HT1080 (cell line): ENCODE measurements around the gene C22orf31. TPM values are rescaled to one million over a fixed set of nuclear protein-coding genes. Genes with fewer than 3 reads are reported as not detected.
A peak's percentile ranks its signal among the peaks of the same experiment; 100 is the strongest.

Experiments
- DNase-seq: peaks from one replicate; pipeline ENCODE4 v3.0.0-alpha.2; 2015; ENCODE audit warnings: low read depth
- total RNA-seq: library from RNA; depleted of rRNA; stranded (reverse); fragments of >200 nt; shearing (Covaris generic); gene quantifications from 2 replicates; pipeline ENCODE4 v1.2.3, GENCODE V29; 2014; rRNA removed

The C22orf31 gene
- total RNA-seq, 1 experiment from 2014 or later: not detected

DNA sequence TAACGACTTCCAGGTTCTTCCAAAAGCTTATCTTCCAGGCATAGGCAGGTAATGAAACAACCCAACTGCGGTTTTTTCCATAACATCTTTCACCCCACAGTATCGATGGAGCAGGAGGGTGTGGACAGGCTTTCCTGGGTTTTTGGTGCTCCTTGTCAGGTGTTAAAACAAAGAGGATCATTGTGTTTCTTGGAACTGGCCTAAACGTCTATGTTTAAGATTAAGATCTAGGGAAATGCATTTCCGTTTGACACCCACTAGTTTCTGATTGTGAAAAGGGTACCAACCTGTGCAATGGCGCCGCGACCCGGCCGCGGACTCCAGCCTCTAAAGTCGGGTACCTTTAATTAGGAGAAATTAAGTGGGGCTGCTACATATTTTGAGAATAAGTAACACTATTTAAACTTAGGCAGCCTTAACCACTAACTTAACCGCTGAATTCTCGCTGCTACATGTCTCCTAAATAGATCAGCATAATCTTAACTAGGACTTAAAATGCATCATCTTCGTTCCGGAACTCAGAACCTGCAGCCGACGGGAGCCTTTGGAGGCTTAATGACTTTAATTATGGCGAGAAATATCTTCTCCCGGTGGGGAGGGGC, 31.5 kb downstream of the C22orf31 start:
- DNase-seq: peak; percentile 40

GRCh38 chr22:29029202-29030000, 32.2 kb downstream of the C22orf31 start:
- DNase-seq: no peak

- no peak for DNase-seq
These were observed 33.2 kb downstream of the C22orf31 start for GRCh38 chr22:29028468-29028867.

DNA sequence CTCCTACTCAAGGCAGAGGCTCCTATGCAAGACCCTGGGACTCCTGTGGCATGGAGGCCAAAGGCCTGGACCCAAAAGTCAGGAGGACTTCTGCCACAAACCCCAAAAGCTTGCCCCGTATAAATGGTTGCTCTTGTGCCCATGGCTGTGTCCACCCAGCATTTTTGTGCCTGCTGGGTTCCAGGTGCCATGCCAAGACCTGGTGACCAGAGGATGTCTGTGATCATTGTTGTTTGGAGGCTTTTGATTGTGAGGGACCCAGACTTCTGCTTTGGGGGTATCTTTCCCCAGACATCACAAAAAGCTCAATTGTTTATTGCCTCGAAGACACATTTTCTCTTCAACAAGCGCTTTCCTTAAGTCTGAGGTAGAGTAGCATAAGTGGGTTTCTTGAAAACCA, 35.1 kb downstream of the C22orf31 start:
- no peak for DNase-seq

DNA sequence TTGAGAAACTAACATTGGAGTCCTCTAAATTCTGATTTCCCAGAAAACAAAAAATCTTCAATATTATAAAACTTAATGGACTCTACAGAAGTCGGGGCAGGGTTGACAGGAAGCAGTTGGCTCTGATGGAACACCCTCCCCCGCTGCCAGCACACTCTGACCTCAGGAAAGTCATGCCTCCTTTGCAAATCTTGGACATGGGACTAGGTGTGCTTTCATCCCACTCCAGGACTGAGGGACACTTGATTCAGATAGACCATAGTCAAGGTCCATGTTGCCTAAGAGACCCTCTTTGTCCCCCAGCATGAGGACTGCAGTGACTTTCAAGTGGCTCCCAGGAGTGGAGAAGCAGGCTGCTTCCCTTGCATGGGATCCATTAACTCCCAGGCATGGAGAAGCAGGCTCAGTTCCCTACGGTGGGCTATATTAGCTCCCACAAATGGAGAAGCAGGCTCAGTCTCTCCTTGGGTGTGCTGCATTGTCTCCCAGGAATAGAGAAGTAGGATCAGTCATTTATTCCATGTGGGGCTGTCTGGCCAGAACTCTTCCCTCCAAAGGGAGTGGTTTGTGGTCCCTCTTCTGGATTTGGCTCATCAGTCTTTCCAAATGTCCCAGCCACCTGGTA, 38.3 kb downstream of the C22orf31 start:
- no peak for DNase-seq

- DNase-seq: no peak
These were observed 39.4 kb downstream of the C22orf31 start for GRCh38 chr22:29022101-29022817.

- DNase-seq: no peak
These were observed 43.1 kb downstream of the C22orf31 start for GRCh38 chr22:29018293-29019189.

DNA sequence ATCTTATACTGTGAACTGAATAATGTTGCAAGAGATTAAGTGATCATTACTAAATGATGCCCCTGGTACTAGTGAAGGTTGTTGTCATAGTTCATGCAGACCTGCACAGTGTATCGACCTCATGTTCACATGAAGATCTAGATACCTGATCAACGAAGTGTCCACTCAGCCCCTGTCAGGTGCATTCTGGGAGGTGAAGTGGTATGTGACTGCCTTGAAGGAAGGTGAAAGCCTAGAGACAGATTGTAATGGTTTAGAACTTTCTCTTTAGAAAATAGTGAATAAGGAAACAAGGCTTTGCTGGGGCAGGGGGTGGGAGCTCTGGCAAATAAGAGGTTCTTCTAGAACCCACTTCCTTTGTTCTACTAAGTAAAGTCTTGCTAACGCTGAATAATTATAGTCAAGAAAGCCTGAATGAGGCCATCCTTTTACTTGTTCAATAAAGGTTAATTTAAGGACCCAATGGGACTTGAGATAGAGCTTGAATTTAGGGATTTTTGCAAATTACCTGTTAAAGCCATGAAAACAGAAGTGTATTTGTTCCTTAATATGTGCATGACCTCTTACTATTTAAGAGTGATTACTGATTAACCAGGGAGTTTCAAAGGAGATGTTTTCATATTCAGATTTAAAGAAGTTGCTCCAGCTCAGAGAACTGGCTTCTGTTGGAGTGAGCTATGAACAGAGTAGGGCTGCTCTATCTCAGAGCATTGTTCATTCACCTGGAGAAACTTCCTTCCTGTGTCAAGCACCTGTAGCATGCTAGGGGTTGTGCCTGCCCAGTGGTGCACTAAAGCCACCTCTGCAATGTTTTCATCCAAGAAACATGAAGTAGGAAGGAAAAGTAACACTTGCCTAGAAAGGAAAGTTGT, 45.3 kb downstream of the C22orf31 start:
- DNase-seq: no peak

GRCh38 chr22:29014773-29015172, 46.9 kb downstream of the C22orf31 start:
- no peak for DNase-seq

GRCh38 chr22:29014293-29014692, 47.3 kb downstream of the C22orf31 start:
- DNase-seq: no peak

DNA sequence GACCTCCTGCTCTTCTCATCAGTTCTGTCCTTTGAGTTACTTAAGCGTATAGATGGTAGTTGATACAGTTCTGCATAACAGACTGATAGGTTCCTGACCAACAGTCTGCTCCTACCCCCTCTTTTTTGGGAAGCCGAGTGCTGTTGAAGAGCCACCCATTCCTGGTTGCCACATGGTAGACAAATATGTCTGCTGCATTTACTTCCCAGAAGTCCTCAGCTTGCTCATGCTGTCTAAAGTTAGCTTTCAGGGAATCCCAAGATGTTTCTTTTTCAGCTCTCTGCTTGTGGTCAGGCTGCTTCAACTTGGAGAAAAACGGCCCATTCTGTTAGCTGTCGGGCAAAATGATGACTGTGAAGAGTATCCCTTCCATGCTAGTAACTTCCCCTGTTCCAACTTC, 48.7 kb downstream of the C22orf31 start:
- no peak for DNase-seq

DNA sequence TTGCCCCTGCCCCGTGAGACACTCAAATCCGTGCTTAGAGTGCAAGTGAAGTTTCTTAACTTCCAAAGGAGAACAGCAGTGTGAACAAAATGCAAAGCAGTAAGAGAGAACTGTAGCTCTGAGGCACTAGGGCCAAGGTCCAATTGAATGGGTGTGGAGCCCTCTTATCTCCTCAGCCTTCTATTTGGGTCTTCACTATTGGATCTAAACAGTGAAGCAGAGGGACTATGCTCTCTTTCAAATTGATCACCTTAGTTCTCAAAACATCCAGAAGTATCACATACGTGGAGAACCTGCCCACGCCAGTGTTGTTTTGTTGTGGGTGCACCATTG, 49.6 kb downstream of the C22orf31 start:
- no peak for DNase-seq

- DNase-seq: no peak
These were observed 50.2 kb downstream of the C22orf31 start for GRCh38 chr22:29011240-29012100.

DNA sequence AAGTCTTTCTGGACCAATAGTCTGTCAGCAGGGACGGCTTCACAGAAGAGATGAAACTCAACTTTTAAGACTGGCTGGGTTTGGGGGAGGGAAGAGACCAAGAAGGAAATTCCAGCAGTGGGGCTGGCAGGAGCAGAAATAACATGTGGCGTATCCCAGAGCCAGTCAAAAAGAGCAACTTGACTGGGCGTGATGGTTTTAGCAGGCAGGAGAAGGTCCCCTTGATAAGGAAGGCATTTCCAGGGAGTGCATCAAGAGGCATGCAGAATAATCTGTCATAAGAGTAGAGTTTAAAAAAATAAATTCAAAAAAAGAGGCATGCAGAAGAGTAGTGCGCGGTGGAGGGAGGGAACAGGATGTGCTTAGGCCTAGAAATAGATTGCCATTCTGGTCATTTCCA, 52.5 kb downstream of the C22orf31 start:
- no peak for DNase-seq

Other genes starting within 250 kb of the C22orf31 start
- gene ZNRF3, start 178.3 kb downstream of the C22orf31 start, total RNA-seq: 7.1 and 9.1 TPM in 2 replicates
- 0.92 and 2.7 TPM in 2 replicates for gene KREMEN1, start 11.2 kb upstream of the C22orf31 start, total RNA-seq
- gene EMID1, start 144.1 kb upstream of the C22orf31 start, total RNA-seq: 0.60 TPM in 1 of 2 replicates, not detected in the other
- gene RHBDD3, start 206.2 kb upstream of the C22orf31 start, total RNA-seq: 35.8 and 37.7 TPM in 2 replicates
- 256 and 340 TPM in 2 replicates for gene EWSR1, start 206.4 kb upstream of the C22orf31 start, total RNA-seq
- 52.7 and 57.5 TPM in 2 replicates for gene GAS2L1, start 244.8 kb upstream of the C22orf31 start, total RNA-seq